ENCODE measurements around the gene TFCP2L1. TPM values are rescaled to one million over a fixed set of nuclear protein-coding genes. Genes with fewer than 3 reads are reported as not detected.

TFCP2L1 gene
- total and polyA plus RNA-seq, 2 experiments from 2014 or later: 0.94 to 6.4 TPM

DNA sequence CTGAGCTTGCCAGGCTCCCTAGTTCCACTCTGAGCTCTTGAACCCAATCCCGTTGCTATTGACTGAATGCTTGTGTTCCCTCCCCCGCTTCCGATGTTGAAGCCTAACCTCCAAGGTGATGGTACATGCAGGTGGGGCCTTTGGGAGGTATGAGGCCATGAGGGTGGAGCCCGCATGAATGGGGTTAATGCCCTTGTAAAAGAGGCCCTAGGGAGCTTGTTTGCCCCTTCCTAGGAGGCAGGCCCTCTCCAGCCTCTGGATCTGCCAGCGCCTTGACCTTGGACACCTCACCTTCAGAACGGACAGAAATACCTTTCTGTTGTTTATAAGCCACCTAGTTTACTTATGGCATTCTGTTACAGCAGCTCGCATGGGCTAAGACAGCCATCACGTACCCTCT lies 71.6 kb downstream of the TFCP2L1 start:
- DNase-seq (ENCODE audit: low spot score): no peak
- no peaks in the 10 kb centered on the region for H3F3A ChIP-seq (replicated peaks; ENCODE audit: low read depth)
- no peak for ATAC-seq
- no peak overlapping the region for H3K4me3 ChIP-seq
- H3K36me3 ChIP-seq (ENCODE audit: insufficient read depth): no peaks in the 10 kb centered on the region
- Mint-ChIP-seq H3K27me3 (ENCODE audit: insufficient read depth, low read depth, poor library complexity) (peaks cover 8% of the 10 kb centered on the region), H3K36me3 (ENCODE audit: low read depth) (no peaks in the 10 kb centered on the region), H3K27ac (no peak overlapping the region), H3K9me3 (no peaks in the 10 kb centered on the region), H3K4me1 (peaks cover 23% of the 10 kb centered on the region), H3K4me3 (no peak overlapping the region)
- peak overlapping the region; percentile 87; the same call in 1 of the 2 replicates for H2AFZ ChIP-seq
- H3K27me3 ChIP-seq (ENCODE audit: insufficient read depth): no peaks in the 10 kb centered on the region
- H3K4me2 ChIP-seq: no peak overlapping the region
- H3K4me1 ChIP-seq (ENCODE audit: insufficient read depth): no peaks in the 10 kb centered on the region; the same call in 1 of the 2 replicates
- H3K27ac ChIP-seq (ENCODE audit: low read depth): no peak overlapping the region
- H3K79me2 ChIP-seq (replicated peaks; ENCODE audit: insufficient read depth): no peaks in the 10 kb centered on the region
- no peaks in the 10 kb centered on the region for H3K9me2 ChIP-seq (ENCODE audit: insufficient read depth)
- TF ChIP-seq JUNB (IDR thresholded peaks at IDR 0.05; ENCODE audit: unreplicated experiment) (no peak), ZNF331 (CRISPR knock-in tag; IDR thresholded peaks at IDR 0.05; ENCODE audit: low read depth) (no peak), CREB1 (CRISPR knock-in tag; IDR thresholded peaks at IDR 0.05; ENCODE audit: low read depth) (no peak), NANOG (IDR thresholded peaks at IDR 0.05; ENCODE audit: borderline replicate concordance) (no peak), EZH2phosphoT487 (IDR thresholded peaks at IDR 0.05; ENCODE audit: unreplicated experiment) (no peak), POLR2AphosphoS5 (IDR thresholded peaks at IDR 0.05; ENCODE audit: low read depth) (no peak), EZH2 (IDR thresholded peaks at IDR 0.05; ENCODE audit: low read depth, unreplicated experiment) (no peak), STAT1 (IDR thresholded peaks at IDR 0.05; ENCODE audit: unreplicated experiment) (no peak), ZNF114 (CRISPR knock-in tag; IDR thresholded peaks at IDR 0.05) (no peak)
- TF ChIP-seq, protein P1, sequence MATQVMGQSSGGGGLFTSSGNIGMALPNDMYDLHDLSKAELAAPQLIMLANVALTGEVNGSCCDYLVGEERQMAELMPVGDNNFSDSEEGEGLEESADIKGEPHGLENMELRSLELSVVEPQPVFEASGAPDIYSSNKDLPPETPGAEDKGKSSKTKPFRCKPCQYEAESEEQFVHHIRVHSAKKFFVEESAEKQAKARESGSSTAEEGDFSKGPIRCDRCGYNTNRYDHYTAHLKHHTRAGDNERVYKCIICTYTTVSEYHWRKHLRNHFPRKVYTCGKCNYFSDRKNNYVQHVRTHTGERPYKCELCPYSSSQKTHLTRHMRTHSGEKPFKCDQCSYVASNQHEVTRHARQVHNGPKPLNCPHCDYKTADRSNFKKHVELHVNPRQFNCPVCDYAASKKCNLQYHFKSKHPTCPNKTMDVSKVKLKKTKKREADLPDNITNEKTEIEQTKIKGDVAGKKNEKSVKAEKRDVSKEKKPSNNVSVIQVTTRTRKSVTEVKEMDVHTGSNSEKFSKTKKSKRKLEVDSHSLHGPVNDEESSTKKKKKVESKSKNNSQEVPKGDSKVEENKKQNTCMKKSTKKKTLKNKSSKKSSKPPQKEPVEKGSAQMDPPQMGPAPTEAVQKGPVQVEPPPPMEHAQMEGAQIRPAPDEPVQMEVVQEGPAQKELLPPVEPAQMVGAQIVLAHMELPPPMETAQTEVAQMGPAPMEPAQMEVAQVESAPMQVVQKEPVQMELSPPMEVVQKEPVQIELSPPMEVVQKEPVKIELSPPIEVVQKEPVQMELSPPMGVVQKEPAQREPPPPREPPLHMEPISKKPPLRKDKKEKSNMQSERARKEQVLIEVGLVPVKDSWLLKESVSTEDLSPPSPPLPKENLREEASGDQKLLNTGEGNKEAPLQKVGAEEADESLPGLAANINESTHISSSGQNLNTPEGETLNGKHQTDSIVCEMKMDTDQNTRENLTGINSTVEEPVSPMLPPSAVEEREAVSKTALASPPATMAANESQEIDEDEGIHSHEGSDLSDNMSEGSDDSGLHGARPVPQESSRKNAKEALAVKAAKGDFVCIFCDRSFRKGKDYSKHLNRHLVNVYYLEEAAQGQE (IDR thresholded peaks at IDR 0.05; ENCODE audit: unreplicated experiment): no peak
- TF ChIP-seq, protein P2, sequence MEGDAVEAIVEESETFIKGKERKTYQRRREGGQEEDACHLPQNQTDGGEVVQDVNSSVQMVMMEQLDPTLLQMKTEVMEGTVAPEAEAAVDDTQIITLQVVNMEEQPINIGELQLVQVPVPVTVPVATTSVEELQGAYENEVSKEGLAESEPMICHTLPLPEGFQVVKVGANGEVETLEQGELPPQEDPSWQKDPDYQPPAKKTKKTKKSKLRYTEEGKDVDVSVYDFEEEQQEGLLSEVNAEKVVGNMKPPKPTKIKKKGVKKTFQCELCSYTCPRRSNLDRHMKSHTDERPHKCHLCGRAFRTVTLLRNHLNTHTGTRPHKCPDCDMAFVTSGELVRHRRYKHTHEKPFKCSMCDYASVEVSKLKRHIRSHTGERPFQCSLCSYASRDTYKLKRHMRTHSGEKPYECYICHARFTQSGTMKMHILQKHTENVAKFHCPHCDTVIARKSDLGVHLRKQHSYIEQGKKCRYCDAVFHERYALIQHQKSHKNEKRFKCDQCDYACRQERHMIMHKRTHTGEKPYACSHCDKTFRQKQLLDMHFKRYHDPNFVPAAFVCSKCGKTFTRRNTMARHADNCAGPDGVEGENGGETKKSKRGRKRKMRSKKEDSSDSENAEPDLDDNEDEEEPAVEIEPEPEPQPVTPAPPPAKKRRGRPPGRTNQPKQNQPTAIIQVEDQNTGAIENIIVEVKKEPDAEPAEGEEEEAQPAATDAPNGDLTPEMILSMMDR (conservative IDR thresholded peaks at IDR 0.05; ENCODE audit: low read depth in 2 of 2): no peak
- TF ChIP-seq, protein P3, sequence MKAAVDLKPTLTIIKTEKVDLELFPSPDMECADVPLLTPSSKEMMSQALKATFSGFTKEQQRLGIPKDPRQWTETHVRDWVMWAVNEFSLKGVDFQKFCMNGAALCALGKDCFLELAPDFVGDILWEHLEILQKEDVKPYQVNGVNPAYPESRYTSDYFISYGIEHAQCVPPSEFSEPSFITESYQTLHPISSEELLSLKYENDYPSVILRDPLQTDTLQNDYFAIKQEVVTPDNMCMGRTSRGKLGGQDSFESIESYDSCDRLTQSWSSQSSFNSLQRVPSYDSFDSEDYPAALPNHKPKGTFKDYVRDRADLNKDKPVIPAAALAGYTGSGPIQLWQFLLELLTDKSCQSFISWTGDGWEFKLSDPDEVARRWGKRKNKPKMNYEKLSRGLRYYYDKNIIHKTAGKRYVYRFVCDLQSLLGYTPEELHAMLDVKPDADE (IDR thresholded peaks at IDR 0.05): no peak
- TF ChIP-seq, protein P4, sequence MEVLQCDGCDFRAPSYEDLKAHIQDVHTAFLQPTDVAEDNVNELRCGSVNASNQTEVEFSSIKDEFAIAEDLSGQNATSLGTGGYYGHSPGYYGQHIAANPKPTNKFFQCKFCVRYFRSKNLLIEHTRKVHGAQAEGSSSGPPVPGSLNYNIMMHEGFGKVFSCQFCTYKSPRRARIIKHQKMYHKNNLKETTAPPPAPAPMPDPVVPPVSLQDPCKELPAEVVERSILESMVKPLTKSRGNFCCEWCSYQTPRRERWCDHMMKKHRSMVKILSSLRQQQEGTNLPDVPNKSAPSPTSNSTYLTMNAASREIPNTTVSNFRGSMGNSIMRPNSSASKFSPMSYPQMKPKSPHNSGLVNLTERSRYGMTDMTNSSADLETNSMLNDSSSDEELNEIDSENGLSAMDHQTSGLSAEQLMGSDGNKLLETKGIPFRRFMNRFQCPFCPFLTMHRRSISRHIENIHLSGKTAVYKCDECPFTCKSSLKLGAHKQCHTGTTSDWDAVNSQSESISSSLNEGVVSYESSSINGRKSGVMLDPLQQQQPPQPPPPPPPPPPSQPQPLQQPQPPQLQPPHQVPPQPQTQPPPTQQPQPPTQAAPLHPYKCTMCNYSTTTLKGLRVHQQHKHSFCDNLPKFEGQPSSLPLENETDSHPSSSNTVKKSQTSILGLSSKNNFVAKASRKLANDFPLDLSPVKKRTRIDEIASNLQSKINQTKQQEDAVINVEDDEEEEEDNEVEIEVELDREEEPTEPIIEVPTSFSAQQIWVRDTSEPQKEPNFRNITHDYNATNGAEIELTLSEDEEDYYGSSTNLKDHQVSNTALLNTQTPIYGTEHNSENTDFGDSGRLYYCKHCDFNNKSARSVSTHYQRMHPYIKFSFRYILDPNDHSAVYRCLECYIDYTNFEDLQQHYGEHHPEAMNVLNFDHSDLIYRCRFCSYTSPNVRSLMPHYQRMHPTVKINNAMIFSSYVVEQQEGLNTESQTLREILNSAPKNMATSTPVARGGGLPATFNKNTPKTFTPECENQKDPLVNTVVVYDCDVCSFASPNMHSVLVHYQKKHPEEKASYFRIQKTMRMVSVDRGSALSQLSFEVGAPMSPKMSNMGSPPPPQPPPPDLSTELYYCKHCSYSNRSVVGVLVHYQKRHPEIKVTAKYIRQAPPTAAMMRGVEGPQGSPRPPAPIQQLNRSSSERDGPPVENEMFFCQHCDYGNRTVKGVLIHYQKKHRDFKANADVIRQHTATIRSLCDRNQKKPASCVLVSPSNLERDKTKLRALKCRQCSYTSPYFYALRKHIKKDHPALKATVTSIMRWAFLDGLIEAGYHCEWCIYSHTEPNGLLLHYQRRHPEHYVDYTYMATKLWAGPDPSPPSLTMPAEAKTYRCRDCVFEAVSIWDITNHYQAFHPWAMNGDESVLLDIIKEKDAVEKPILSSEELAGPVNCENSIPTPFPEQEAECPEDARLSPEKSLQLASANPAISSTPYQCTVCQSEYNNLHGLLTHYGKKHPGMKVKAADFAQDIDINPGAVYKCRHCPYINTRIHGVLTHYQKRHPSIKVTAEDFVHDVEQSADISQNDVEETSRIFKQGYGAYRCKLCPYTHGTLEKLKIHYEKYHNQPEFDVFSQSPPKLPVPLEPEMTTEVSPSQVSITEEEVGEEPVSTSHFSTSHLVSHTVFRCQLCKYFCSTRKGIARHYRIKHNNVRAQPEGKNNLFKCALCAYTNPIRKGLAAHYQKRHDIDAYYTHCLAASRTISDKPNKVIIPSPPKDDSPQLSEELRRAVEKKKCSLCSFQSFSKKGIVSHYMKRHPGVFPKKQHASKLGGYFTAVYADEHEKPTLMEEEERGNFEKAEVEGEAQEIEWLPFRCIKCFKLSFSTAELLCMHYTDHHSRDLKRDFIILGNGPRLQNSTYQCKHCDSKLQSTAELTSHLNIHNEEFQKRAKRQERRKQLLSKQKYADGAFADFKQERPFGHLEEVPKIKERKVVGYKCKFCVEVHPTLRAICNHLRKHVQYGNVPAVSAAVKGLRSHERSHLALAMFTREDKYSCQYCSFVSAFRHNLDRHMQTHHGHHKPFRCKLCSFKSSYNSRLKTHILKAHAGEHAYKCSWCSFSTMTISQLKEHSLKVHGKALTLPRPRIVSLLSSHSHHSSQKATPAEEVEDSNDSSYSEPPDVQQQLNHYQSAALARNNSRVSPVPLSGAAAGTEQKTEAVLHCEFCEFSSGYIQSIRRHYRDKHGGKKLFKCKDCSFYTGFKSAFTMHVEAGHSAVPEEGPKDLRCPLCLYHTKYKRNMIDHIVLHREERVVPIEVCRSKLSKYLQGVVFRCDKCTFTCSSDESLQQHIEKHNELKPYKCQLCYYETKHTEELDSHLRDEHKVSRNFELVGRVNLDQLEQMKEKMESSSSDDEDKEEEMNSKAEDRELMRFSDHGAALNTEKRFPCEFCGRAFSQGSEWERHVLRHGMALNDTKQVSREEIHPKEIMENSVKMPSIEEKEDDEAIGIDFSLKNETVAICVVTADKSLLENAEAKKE (CRISPR knock-in tag; IDR thresholded peaks at IDR 0.05): no peak
- no peaks in the 10 kb centered on the region for H4K20me1 ChIP-seq (replicated peaks; ENCODE audit: insufficient read depth)

All from GM23338 (cell line).